SK-N-SH treated with all-trans-retinoic acid at 6 μM for 48 hours (cell line): ENCODE data around the gene WNT7A.

Source experiments
- ATAC-seq: fragments of 200-7000 bp; cut with Tn5 transposase; 3 replicates; pipeline ENCODE4 v1.9.1; 2020; ENCODE audit warnings: mild to moderate bottlenecking, moderate library complexity
- ARNTL ChIP-seq: fragments of 450-650 bp; formaldehyde crosslinking; IDR thresholded peaks from 2 replicates; pipeline ENCODE4 v1.5.0; 2020; ENCODE audit warnings: low read depth, mild to moderate bottlenecking, moderate library complexity, borderline replicate concordance
- BACH2 ChIP-seq: fragments of 250-450 bp; sonication (Bioruptor Pico); IDR thresholded peaks from 2 replicates; pipeline ENCODE4 v1.9.0; 2021; ENCODE audit warnings: mild to moderate bottlenecking, borderline replicate concordance
- CREB5 ChIP-seq: fragments of 250-450 bp; sonication (Bioruptor Pico); IDR thresholded peaks from 2 replicates; pipeline ENCODE4 v1.5.1; 2020; ENCODE audit warnings: low read depth, mild to moderate bottlenecking, moderate library complexity
- CSDC2 ChIP-seq: fragments of 250-450 bp; sonication (Bioruptor Pico); IDR thresholded peaks from 2 replicates; pipeline ENCODE4 v1.5.0; 2020; ENCODE audit warnings: mild to moderate bottlenecking, moderate library complexity
- CSRNP3 ChIP-seq: fragments of 250-450 bp; sonication (Bioruptor Pico); IDR thresholded peaks from 2 replicates; pipeline ENCODE4 v1.5.1; 2021; ENCODE audit warnings: mild to moderate bottlenecking, moderate library complexity
- ESRRG ChIP-seq: fragments of 250-450 bp; sonication (Bioruptor Pico); IDR thresholded peaks from 2 replicates; pipeline ENCODE4 v1.6.1; 2021; ENCODE audit warnings: mild to moderate bottlenecking
- GLIS3 ChIP-seq: fragments of 250-450 bp; sonication (Bioruptor Pico); IDR thresholded peaks from 2 replicates; pipeline ENCODE4 v1.5.0; 2020; ENCODE audit warnings: mild to moderate bottlenecking, moderate library complexity
- ISL1 ChIP-seq: fragments of 250-450 bp; sonication (Bioruptor Pico); IDR thresholded peaks from 2 replicates; pipeline ENCODE4 v2.1.2; 2022; ENCODE audit warnings: mild to moderate bottlenecking, moderate library complexity
- OSR1 ChIP-seq: fragments of 250-450 bp; sonication (Bioruptor Pico); IDR thresholded peaks from 2 replicates; pipeline ENCODE4 v1.8.0; 2022; ENCODE audit warnings: moderate library complexity, mild to moderate bottlenecking, inconsistent platforms
- POU6F1 ChIP-seq: fragments of 250-450 bp; sonication (Bioruptor Pico); IDR thresholded peaks from 2 replicates; pipeline ENCODE4 v1.8.0; 2021; ENCODE audit warnings: low read depth, mild to moderate bottlenecking, moderate library complexity, borderline replicate concordance
- PPARA ChIP-seq: fragments of 250-450 bp; sonication (Bioruptor Pico); IDR thresholded peaks from 2 replicates; pipeline ENCODE4 v1.5.0; 2020; ENCODE audit warnings: mild to moderate bottlenecking, borderline replicate concordance
- RARB ChIP-seq: fragments of 250-450 bp; sonication (Bioruptor Pico); IDR thresholded peaks from 2 replicates; pipeline ENCODE4 v1.8.0; 2021; ENCODE audit warnings: mild to moderate bottlenecking, moderate library complexity
- SNAI2 ChIP-seq: fragments of 250-450 bp; sonication (Bioruptor Pico); IDR thresholded peaks from 2 replicates; pipeline ENCODE4 v1.5.0; 2020; ENCODE audit warnings: mild to moderate bottlenecking, moderate library complexity
- TCF4 ChIP-seq: fragments of 250-450 bp; sonication (Bioruptor Pico); IDR thresholded peaks from 2 replicates; pipeline ENCODE4 v1.8.0; 2021; ENCODE audit warnings: mild to moderate bottlenecking, moderate library complexity, borderline replicate concordance
- TOX ChIP-seq: fragments of 250-450 bp; sonication (Bioruptor Pico); IDR thresholded peaks from 2 replicates; pipeline ENCODE4 v1.8.0; 2021; ENCODE audit warnings: mild to moderate bottlenecking, moderate library complexity, borderline replicate concordance
- TSHZ2 ChIP-seq: fragments of 250-450 bp; sonication (Bioruptor Pico); IDR thresholded peaks from 2 replicates; pipeline ENCODE4 v1.5.0; 2020; ENCODE audit warnings: mild to moderate bottlenecking, moderate library complexity
- ZC3H10 ChIP-seq: fragments of 250-450 bp; sonication (Bioruptor Pico); IDR thresholded peaks from 2 replicates; pipeline ENCODE4 v1.5.1; 2021; ENCODE audit warnings: mild to moderate bottlenecking, moderate library complexity
- ZFP3 ChIP-seq: fragments of 250-450 bp; sonication (Bioruptor Pico); IDR thresholded peaks from 2 replicates; pipeline ENCODE4 v1.5.0; 2020; ENCODE audit warnings: mild to moderate bottlenecking, moderate library complexity
- ZNF565 ChIP-seq: fragments of 450-650 bp; formaldehyde crosslinking; conservative IDR thresholded peaks from 2 replicates; pipeline ENCODE4 v1.5.0; 2020; ENCODE audit warnings: low read depth, mild to moderate bottlenecking, moderate library complexity
- ZNF70 ChIP-seq: fragments of 450-650 bp; formaldehyde crosslinking; IDR thresholded peaks from 2 replicates; pipeline ENCODE4 v1.5.0; 2020; ENCODE audit warnings: mild to moderate bottlenecking, moderate library complexity
- ZNF8 ChIP-seq: fragments of 450-650 bp; formaldehyde crosslinking; IDR thresholded peaks from 2 replicates; pipeline ENCODE4 v1.5.0; 2020; ENCODE audit warnings: mild to moderate bottlenecking, moderate library complexity

Gene WNT7A

GRCh38 chr3:13880811-13881156 lies 913 bp upstream of the WNT7A start:
- ATAC-seq = no peak
- TF ChIP-seq ARNTL (CRISPR knock-in tag) = no peak
- no peak for TF ChIP-seq GLIS3
- no peak for TF ChIP-seq TOX (CRISPR knock-in tag)
- TF ChIP-seq TCF4 (CRISPR knock-in tag) = no peak
- no peak for TF ChIP-seq ZFP3
- TF ChIP-seq TSHZ2 (CRISPR knock-in tag) = no peak

GRCh38 chr3:13879102-13879945 lies 547 bp downstream of the WNT7A start:
- no peak for TF ChIP-seq ARNTL (CRISPR knock-in tag)
- no peak for TF ChIP-seq TCF4 (CRISPR knock-in tag)
- TF ChIP-seq ISL1 = no peak
- no peak for TF ChIP-seq BACH2 (CRISPR knock-in tag)
- no peak for TF ChIP-seq ZNF565 (CRISPR knock-in tag)
- TF ChIP-seq CREB5 (CRISPR knock-in tag) = no peak
- no peak for TF ChIP-seq GLIS3
- no peak for TF ChIP-seq RARB (CRISPR knock-in tag)
- TF ChIP-seq TOX (CRISPR knock-in tag) = no peak
- no peak for TF ChIP-seq ESRRG
- no peak for TF ChIP-seq ZFP3
- TF ChIP-seq ZNF70 (CRISPR knock-in tag) = no peak
- TF ChIP-seq OSR1 (CRISPR knock-in tag) = no peak
- no peak for TF ChIP-seq TSHZ2 (CRISPR knock-in tag)
- no peak for TF ChIP-seq PPARA (CRISPR knock-in tag)
- TF ChIP-seq SNAI2 (CRISPR knock-in tag) = no peak
- no peak for TF ChIP-seq ZC3H10 (CRISPR knock-in tag)
- TF ChIP-seq CSDC2 (CRISPR knock-in tag) = no peak
- no peak for TF ChIP-seq ZNF8
- ATAC-seq = peak; percentile 11

GRCh38 chr3:13878281-13879101 lies 1.4 kb downstream of the WNT7A start:
- TF ChIP-seq OSR1 (CRISPR knock-in tag) (no peak), CSDC2 (CRISPR knock-in tag) (no peak), ZC3H10 (CRISPR knock-in tag) (no peak), TCF4 (CRISPR knock-in tag) (no peak), ZNF8 (no peak), GLIS3 (no peak), CSRNP3 (CRISPR knock-in tag) (no peak), ZFP3 (no peak), POU6F1 (CRISPR knock-in tag) (no peak)
- ATAC-seq = peak; percentile 23
